GM13976 (cell line): Measurements from ENCODE around the gene WNK2.

Experiments used
- DNase-seq: peaks from one replicate; pipeline ENCODE4 v3.0.0; 2012; ENCODE audit warnings: low spot score
- CTCF ChIP-seq: IDR thresholded peaks from 2 replicates; pipeline ENCODE4 v1.5.1; 2012; ENCODE audit warnings: borderline replicate concordance, mild to moderate bottlenecking; ENCODE audit not compliant: insufficient read depth; ENCODE audit errors: extremely low read depth, missing control alignments, control extremely low read depth
- in situ Hi-C: fragments of 300-500 bp; cut with MboI; formaldehyde crosslinking; loops from one replicate; pipeline ENCODE4 v1.12.0; 2022; ENCODE audit warnings: low sequenced_read_pairs, mixed read lengths, inconsistent platforms; ENCODE audit not compliant: unreplicated experiment

WNK2 gene

DNA sequence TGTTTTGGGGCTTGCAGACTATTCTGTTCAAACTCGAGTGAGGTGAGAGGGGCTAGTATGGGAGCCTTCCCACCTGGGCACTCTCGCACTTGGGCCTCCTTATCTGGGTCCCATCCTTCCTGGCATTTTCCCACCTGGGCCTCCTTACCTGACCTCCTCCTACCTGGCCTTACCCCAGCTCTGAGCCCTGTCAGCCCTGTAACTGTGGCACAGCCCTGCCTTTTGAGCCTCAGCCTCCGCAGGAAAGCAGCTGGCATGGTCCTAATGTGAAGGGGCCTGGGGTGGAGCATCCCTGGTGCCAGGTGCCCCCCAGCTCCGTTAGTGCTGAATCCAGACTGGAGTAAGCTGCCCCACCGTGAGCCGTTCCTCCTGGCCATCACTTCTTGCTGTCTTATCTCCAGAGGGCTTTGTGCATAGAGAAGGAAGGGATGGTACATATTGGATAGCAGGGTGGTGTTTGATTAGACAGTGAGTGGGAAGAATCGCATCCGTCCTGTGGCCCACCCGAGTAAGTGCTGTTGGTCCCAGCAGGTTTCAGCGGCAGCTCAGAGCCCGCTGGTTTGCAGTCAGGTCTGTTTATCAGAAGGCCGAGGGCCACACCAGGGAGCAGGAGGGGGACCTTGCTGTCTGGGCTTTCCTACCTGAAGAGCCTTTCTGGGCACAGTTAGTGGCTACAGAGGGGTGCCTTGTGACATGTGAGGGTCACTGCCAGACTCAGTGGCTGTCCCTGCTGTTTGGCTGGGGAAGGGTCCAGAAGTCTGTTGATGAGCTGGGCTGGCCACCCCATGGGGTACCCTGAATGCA, 76.5 kb downstream of the WNK2 start:
- DNase-seq, result peak; percentile 20
- no peak for TF ChIP-seq CTCF
- in situ Hi-C loops, result no loop called here

DNA sequence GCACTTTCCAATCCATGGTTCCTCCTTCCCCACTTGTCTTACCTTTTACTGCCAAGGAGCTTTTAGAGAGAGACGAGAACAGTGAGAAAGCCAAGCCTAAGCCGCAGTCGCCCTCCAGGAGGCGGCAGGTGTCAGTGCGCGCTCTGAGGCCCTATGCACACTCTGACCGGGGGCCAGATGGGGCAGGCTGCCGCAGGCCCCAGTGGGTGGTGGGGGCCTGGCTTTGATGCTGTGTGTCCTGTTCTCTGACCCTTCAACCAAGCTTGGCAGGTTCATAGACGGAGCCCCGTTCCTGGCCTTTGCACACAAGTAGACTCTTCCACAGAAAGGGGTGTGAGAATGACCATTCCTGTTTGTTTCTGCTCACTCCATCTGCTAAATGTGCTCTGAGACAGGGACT, 77.3 kb downstream of the WNK2 start:
- peak; percentile 25 for DNase-seq
- in situ Hi-C loops, result no loop called here
- TF ChIP-seq CTCF, result no peak

GRCh38 chr9:93261735-93262523, 78.0 kb downstream of the WNK2 start:
- in situ Hi-C loops, result no loop called here
- peak; percentile 18 for DNase-seq
- TF ChIP-seq CTCF, result no peak

DNA sequence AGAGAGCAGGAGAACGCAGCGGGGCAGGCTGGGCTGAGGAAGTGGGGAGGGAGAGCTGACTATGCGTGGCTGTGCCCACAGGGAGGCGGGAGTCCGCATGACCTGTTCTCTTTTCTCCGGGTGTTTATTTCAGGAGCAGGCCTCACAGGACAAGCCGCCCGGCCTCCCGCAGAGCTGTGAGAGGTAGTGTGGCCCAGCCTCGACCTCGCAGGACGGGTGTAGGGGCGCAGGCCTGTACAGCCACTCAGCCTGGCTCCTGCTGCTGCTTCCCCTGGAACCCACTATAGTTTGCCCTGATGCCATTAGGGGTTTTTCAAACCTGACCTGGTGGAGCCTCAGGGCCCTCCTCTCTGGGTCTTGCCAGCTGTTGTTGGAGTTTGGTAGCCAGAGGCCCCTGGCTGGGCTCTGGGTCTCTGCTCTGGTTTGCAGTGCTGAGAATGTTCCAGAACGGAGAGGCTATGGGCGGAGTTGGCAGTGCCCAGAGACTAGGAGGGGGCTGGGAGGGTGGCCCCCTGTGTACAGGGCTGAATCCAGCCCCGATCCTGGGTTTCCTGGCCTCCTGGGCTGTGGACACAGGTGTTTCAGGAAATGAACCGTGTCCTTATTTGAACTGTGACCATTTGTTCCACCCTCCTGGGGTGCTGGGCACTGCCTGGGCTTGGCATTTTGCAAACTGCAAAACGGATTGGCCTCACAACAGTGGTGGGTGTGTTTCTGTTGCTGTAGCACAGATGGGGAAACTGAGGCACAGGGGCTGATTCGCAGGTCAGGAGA, 78.8 kb downstream of the WNK2 start:
- in situ Hi-C loops, result no loop called here
- DNase-seq, result peak; percentile 28
- TF ChIP-seq CTCF, result no peak

- no peak for TF ChIP-seq CTCF
- in situ Hi-C loops, result no loop called here
- DNase-seq, result peak; percentile 26
Observed at GRCh38 chr9:93263334-93264229, 79.6 kb downstream of the WNK2 start.
